NCI-H748 (cell line): ENCODE measurements around the gene ARHGDIA.
"Not testable (repeated sequence)": the region's sequence is repeated elsewhere in the genome, so short reads cannot be mapped to it uniquely, and the experiment has no call there.

ENCODE experiments used
- DNase-seq: peaks from one replicate; lab custom pipeline; 2025; ENCODE audit not compliant: unreplicated experiment; lab: John Stamatoyannopoulos, UW

ARHGDIA gene

GRCh38 chr17:81870981-81871386, at the start of gene ARHGDIA:
ARHGDIA (minus strand) TSS chr17:81871337; CDS start chr17:81869930, 1,407 bp downstream.
- no peak for DNase-seq

- DNase-seq, result no peak
Observed at GRCh38 chr17:81918832-81919545, 47.9 kb upstream of the ARHGDIA start.

GRCh38 chr17:81918333-81918669, 47.2 kb upstream of the ARHGDIA start:
- DNase-seq, result not testable (repeated sequence)

GRCh38 chr17:81917565-81918332, 46.6 kb upstream of the ARHGDIA start, which contains the start of gene SIRT7:
SIRT7 (minus strand) TSS chr17:81918176; CDS start chr17:81918131, 45 bp downstream.
- peak; percentile 83 for DNase-seq

- no peak for DNase-seq
Observed at GRCh38 chr17:81916234-81917001, 45.3 kb upstream of the ARHGDIA start.

- no peak for DNase-seq
Observed at GRCh38 chr17:81915331-81915730, 44.2 kb upstream of the ARHGDIA start.

- no peak for DNase-seq
Observed at GRCh38 chr17:81914103-81914850, 43.1 kb upstream of the ARHGDIA start.

- DNase-seq, result no peak
Observed at GRCh38 chr17:81913394-81914102, 42.4 kb upstream of the ARHGDIA start.

- no peak for DNase-seq
Observed at GRCh38 chr17:81912441-81913309, 41.5 kb upstream of the ARHGDIA start.

GRCh38 chr17:81911969-81912368, 40.8 kb upstream of the ARHGDIA start:
- DNase-seq, result no peak

- peak; percentile 91 for DNase-seq
Observed at GRCh38 chr17:81911277-81911961, 40.3 kb upstream of the ARHGDIA start, which contains the start of gene PCYT2. PCYT2 (minus strand) TSS chr17:81911399; CDS start chr17:81911355, 44 bp downstream.

- peak; percentile 51 for DNase-seq
Observed at GRCh38 chr17:81910840-81911276, 39.7 kb upstream of the ARHGDIA start.

- peak; percentile 45 for DNase-seq
Observed at GRCh38 chr17:81909966-81910839, 39.1 kb upstream of the ARHGDIA start.

- no peak for DNase-seq
Observed at GRCh38 chr17:81909231-81909630, 38.1 kb upstream of the ARHGDIA start.

GRCh38 chr17:81908793-81909192, 37.7 kb upstream of the ARHGDIA start:
- DNase-seq, result no peak

GRCh38 chr17:81907219-81908145, 36.3 kb upstream of the ARHGDIA start:
- no peak for DNase-seq
